HFF-Myc (cell line): ENCODE measurements around the gene LENEP.
A peak's percentile ranks its signal among the peaks of the same experiment; 100 is the strongest.
"Not testable (repeated sequence)": the region's sequence is repeated elsewhere in the genome, so short reads cannot be mapped to it uniquely, and the experiment has no call there.

ENCODE experiments used
- DNase-seq: peaks from one replicate; pipeline ENCODE4 v3.0.0-alpha.2; 2011; ENCODE audit warnings: low read depth; ENCODE audit errors: extremely low read depth
- H3K4me3 ChIP-seq: replicated peaks from 2 replicates; pipeline ENCODE4 v1.5.1; 2011; ENCODE audit warnings: low read depth, mild to moderate bottlenecking, control low read depth, low read length
- CTCF ChIP-seq: IDR thresholded peaks from 2 replicates; pipeline ENCODE4 v1.5.1; 2012; ENCODE audit warnings: mild to moderate bottlenecking, low read depth, low read length, control low read depth; ENCODE audit errors: missing control alignments

The LENEP gene

GRCh38 chr1:154989195-154989860, 4.1 kb upstream of the LENEP start:
- TF ChIP-seq CTCF = no peak
- no peak overlapping the region for H3K4me3 ChIP-seq
- no peak for DNase-seq

- TF ChIP-seq CTCF = no peak
- H3K4me3 ChIP-seq = no peak overlapping the region
- no peak for DNase-seq
Measured at GRCh38 chr1:154990276-154990675, 3.1 kb upstream of the LENEP start.

- TF ChIP-seq CTCF = peak; percentile 20
- H3K4me3 ChIP-seq = no peak overlapping the region
- DNase-seq = no peak
Measured at GRCh38 chr1:154992721-154993571, 440 bp upstream of the LENEP start.

- DNase-seq = no peak
- H3K4me3 ChIP-seq = no peak overlapping the region
- no peak for TF ChIP-seq CTCF
Measured at GRCh38 chr1:154994269-154994587, 842 bp downstream of the LENEP start.

- TF ChIP-seq CTCF = no peak
- H3K4me3 ChIP-seq = no peak overlapping the region
- no peak for DNase-seq
Measured at GRCh38 chr1:154994591-154994990, 1.2 kb downstream of the LENEP start.

GRCh38 chr1:154995301-154995983, 2.1 kb downstream of the LENEP start:
- TF ChIP-seq CTCF = peak; percentile 50
- H3K4me3 ChIP-seq, DNase-seq: not testable (repeated sequence)
